Fibroblast of peridontal ligament (primary cell): ENCODE results near the gene C3orf22.
"Not testable (repeated sequence)": the region's sequence is repeated elsewhere in the genome, so short reads cannot be mapped to it uniquely, and the experiment has no call there.

Source experiments
- DNase-seq: peaks from one replicate; pipeline ENCODE4 v3.0.0-alpha.2; 2010; ENCODE audit errors: extremely low read depth

C3orf22 gene

GRCh38 chr3:126558336-126559071, at the start of gene C3orf22:
C3orf22 (minus strand) TSS chr3:126558932; CDS start chr3:126553390, 5,542 bp downstream.
- no peak for DNase-seq

GRCh38 chr3:126607214-126607908, 48.6 kb upstream of the C3orf22 start:
- DNase-seq = peak; percentile 46

- DNase-seq = no peak
Measured at GRCh38 chr3:126606001-126606400, 47.3 kb upstream of the C3orf22 start.

GRCh38 chr3:126604691-126605090, 46.0 kb upstream of the C3orf22 start:
- DNase-seq = no peak

- no peak for DNase-seq
Measured at GRCh38 chr3:126599101-126599500, 40.4 kb upstream of the C3orf22 start.

- DNase-seq = not testable (repeated sequence)
Measured at GRCh38 chr3:126595479-126595878, 36.7 kb upstream of the C3orf22 start.

- not testable (repeated sequence) for DNase-seq
Measured at GRCh38 chr3:126591515-126591914, 32.8 kb upstream of the C3orf22 start.

GRCh38 chr3:126582311-126582710, 23.6 kb upstream of the C3orf22 start:
- DNase-seq = no peak

GRCh38 chr3:126581569-126581968, 22.8 kb upstream of the C3orf22 start:
- DNase-seq = no peak

GRCh38 chr3:126580746-126581145, 22.0 kb upstream of the C3orf22 start:
- no peak for DNase-seq

GRCh38 chr3:126578702-126579101, 20.0 kb upstream of the C3orf22 start:
- DNase-seq = no peak

- no peak for DNase-seq
Measured at GRCh38 chr3:126577261-126577660, 18.5 kb upstream of the C3orf22 start.

GRCh38 chr3:126573492-126574117, 14.9 kb upstream of the C3orf22 start:
- DNase-seq = no peak

- no peak for DNase-seq
Measured at GRCh38 chr3:126571078-126571477, 12.3 kb upstream of the C3orf22 start.

GRCh38 chr3:126570103-126570541, 11.4 kb upstream of the C3orf22 start:
- DNase-seq = no peak

- DNase-seq = no peak
Measured at GRCh38 chr3:126569390-126569975, 10.8 kb upstream of the C3orf22 start.

- no peak for DNase-seq
Measured at GRCh38 chr3:126568776-126569342, 10.1 kb upstream of the C3orf22 start.

GRCh38 chr3:126567696-126568438, 9.1 kb upstream of the C3orf22 start:
- no peak for DNase-seq

- DNase-seq = no peak
Measured at GRCh38 chr3:126562737-126563276, 4.1 kb upstream of the C3orf22 start.

GRCh38 chr3:126557761-126558160, 971 bp downstream of the C3orf22 start:
- DNase-seq = no peak

- DNase-seq = no peak
Measured at GRCh38 chr3:126557415-126557745, 1.4 kb downstream of the C3orf22 start.
